ENCODE data around the gene NEURL4.

DNA sequence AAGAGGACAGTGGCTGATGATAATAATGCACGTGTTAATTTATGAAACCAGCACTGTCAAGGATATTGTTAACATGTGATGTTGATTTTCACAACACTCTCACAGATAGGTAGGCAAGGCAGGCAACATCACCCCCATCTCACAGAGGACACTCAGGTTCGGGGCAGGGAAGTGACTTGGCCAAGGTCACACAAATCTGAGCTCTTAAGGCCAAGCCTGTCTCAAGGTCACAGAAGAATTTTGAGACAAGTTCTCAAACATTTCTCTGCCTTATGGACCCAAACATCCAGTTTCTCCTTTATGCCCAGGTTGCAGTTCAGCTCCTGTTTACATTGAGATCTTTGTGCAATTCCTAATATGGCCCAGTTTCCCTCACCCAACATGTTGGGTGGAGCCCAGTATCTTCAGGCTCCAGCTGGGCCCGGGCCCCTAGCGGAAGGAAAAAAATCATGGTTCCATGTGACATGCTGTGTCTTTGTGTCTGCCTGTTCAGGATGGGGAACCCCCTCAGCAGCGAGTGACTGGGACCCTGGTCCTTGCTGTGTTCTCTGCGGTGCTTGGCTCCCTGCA, 46.3 kb downstream of the NEURL4 start:
- TF ChIP-seq, protein P1, sequence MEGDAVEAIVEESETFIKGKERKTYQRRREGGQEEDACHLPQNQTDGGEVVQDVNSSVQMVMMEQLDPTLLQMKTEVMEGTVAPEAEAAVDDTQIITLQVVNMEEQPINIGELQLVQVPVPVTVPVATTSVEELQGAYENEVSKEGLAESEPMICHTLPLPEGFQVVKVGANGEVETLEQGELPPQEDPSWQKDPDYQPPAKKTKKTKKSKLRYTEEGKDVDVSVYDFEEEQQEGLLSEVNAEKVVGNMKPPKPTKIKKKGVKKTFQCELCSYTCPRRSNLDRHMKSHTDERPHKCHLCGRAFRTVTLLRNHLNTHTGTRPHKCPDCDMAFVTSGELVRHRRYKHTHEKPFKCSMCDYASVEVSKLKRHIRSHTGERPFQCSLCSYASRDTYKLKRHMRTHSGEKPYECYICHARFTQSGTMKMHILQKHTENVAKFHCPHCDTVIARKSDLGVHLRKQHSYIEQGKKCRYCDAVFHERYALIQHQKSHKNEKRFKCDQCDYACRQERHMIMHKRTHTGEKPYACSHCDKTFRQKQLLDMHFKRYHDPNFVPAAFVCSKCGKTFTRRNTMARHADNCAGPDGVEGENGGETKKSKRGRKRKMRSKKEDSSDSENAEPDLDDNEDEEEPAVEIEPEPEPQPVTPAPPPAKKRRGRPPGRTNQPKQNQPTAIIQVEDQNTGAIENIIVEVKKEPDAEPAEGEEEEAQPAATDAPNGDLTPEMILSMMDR (IDR thresholded peaks at IDR 0.05; ENCODE audit: insufficient read depth, low read length), result no peak
- TF ChIP-seq, protein P2, sequence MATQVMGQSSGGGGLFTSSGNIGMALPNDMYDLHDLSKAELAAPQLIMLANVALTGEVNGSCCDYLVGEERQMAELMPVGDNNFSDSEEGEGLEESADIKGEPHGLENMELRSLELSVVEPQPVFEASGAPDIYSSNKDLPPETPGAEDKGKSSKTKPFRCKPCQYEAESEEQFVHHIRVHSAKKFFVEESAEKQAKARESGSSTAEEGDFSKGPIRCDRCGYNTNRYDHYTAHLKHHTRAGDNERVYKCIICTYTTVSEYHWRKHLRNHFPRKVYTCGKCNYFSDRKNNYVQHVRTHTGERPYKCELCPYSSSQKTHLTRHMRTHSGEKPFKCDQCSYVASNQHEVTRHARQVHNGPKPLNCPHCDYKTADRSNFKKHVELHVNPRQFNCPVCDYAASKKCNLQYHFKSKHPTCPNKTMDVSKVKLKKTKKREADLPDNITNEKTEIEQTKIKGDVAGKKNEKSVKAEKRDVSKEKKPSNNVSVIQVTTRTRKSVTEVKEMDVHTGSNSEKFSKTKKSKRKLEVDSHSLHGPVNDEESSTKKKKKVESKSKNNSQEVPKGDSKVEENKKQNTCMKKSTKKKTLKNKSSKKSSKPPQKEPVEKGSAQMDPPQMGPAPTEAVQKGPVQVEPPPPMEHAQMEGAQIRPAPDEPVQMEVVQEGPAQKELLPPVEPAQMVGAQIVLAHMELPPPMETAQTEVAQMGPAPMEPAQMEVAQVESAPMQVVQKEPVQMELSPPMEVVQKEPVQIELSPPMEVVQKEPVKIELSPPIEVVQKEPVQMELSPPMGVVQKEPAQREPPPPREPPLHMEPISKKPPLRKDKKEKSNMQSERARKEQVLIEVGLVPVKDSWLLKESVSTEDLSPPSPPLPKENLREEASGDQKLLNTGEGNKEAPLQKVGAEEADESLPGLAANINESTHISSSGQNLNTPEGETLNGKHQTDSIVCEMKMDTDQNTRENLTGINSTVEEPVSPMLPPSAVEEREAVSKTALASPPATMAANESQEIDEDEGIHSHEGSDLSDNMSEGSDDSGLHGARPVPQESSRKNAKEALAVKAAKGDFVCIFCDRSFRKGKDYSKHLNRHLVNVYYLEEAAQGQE (IDR thresholded peaks at IDR 0.05; ENCODE audit: insufficient replicate concordance, low read depth), result no peak
- TF ChIP-seq SPI1 (IDR thresholded peaks at IDR 0.05; ENCODE audit: borderline replicate concordance, low read depth), result no peak

Data from HL-60 (cell line).